ENCODE data around the gene CUX1.
"Not testable (repeated sequence)": the region's sequence is repeated elsewhere in the genome, so short reads cannot be mapped to it uniquely, and the experiment has no call there.

Gene CUX1

GRCh38 chr7:102173669-102174068 is 356.2 kb downstream of the CUX1 start:
- H3K27me3 ChIP-seq (ENCODE audit: insufficient read depth, low read length), result no peaks in the 10 kb centered on the region
- peaks cover 44% of the 10 kb centered on the region for H3K36me3 ChIP-seq (ENCODE audit: insufficient read depth, low read length)
- WGBS, result 95% methylated on average over 13 of the region's 13 CpGs
- H3K9me3 ChIP-seq (ENCODE audit: insufficient read depth, low read depth, low read length), result no peaks in the 10 kb centered on the region
- H3K9ac ChIP-seq (ENCODE audit: low read depth, low read length), result no peak overlapping the region
- no peak overlapping the region for H3K27ac ChIP-seq (ENCODE audit: low read depth, low read length)
- no peak overlapping the region for H3K4me3 ChIP-seq (ENCODE audit: low read length)
- H3K4me1 ChIP-seq (ENCODE audit: insufficient read depth, low read length), result no peaks in the 10 kb centered on the region

GRCh38 chr7:102175423-102176170 is 358.2 kb downstream of the CUX1 start:
- Histone ChIP-seq H3K9me3 (ENCODE audit: insufficient read depth, low read depth, low read length) (no peaks in the 10 kb centered on the region), H3K27me3 (ENCODE audit: insufficient read depth, low read length) (no peaks in the 10 kb centered on the region), H3K27ac (ENCODE audit: low read depth, low read length) (no peak overlapping the region), H3K4me3 (ENCODE audit: low read length) (no peak overlapping the region), H3K9ac (ENCODE audit: low read depth, low read length) (no peak overlapping the region; the same call in 1 of the 2 replicates), H3K4me1 (ENCODE audit: insufficient read depth, low read length) (no peaks in the 10 kb centered on the region), H3K36me3 (ENCODE audit: insufficient read depth, low read length) (peaks cover 50% of the 10 kb centered on the region)
- WGBS, result 93% methylated on average over 24 of the region's 24 CpGs

- 95% methylated on average over 18 of the region's 18 CpGs for WGBS
- Histone ChIP-seq H3K9me3 (ENCODE audit: insufficient read depth, low read depth, low read length) (no peaks in the 10 kb centered on the region), H3K9ac (ENCODE audit: low read depth, low read length) (no peak overlapping the region), H3K4me1 (ENCODE audit: insufficient read depth, low read length) (no peaks in the 10 kb centered on the region), H3K36me3 (ENCODE audit: insufficient read depth, low read length) (peaks cover 48% of the 10 kb centered on the region), H3K27ac (ENCODE audit: low read depth, low read length) (no peak overlapping the region), H3K4me3 (ENCODE audit: low read length) (no peak overlapping the region), H3K27me3 (ENCODE audit: insufficient read depth, low read length) (no peaks in the 10 kb centered on the region)
Measured at GRCh38 chr7:102178410-102178809, 361.0 kb downstream of the CUX1 start.

- Histone ChIP-seq H3K36me3 (ENCODE audit: insufficient read depth, low read length) (peaks cover 54% of the 10 kb centered on the region), H3K4me3 (ENCODE audit: low read length) (no peak overlapping the region)
- 94% methylated on average over 9 of the region's 10 CpGs for WGBS
Measured at GRCh38 chr7:102180727-102181126, 363.3 kb downstream of the CUX1 start.

DNA sequence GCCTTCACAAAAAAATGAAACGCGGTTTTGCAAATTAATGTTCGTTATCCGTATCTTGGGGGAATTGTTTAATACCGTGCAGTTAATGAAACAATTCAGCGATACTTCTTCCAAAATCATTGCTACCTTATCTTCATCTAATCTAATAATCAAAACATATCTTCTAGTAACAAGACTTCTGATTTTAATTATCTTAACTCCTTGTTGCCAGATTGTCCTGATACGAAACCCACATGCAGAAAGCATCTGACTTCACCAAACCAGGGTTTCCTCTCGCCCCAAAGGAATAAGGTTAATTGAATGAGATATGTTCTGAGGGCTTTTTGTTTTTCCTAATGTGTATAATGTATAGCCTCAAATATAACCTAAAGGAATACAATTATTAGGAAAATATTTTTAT is 364.1 kb downstream of the CUX1 start:
- WGBS, result 96% methylated on average over 7 of the region's 8 CpGs
- no peaks in the 10 kb centered on the region for H3K4me1 ChIP-seq (ENCODE audit: insufficient read depth, low read length)
- H3K27me3 ChIP-seq (ENCODE audit: insufficient read depth, low read length), result no peaks in the 10 kb centered on the region
- peaks cover 57% of the 10 kb centered on the region for H3K36me3 ChIP-seq (ENCODE audit: insufficient read depth, low read length)
- no peak overlapping the region for H3K9ac ChIP-seq (ENCODE audit: low read depth, low read length)
- no peak overlapping the region for H3K4me3 ChIP-seq (ENCODE audit: low read length)
- no peaks in the 10 kb centered on the region for H3K9me3 ChIP-seq (ENCODE audit: insufficient read depth, low read depth, low read length)
- H3K27ac ChIP-seq (ENCODE audit: low read depth, low read length), result no peak overlapping the region

More at GRCh38 chr7:102180727-102181126, 363.3 kb downstream of the CUX1 start:
- no peaks in the 10 kb centered on the region for H3K4me1 ChIP-seq (ENCODE audit: insufficient read depth, low read length)
- H3K27me3 ChIP-seq (ENCODE audit: insufficient read depth, low read length), result no peaks in the 10 kb centered on the region
- H3K9me3 ChIP-seq (ENCODE audit: insufficient read depth, low read depth, low read length), result no peaks in the 10 kb centered on the region
- H3K27ac ChIP-seq (ENCODE audit: low read depth, low read length), result no peak overlapping the region
- no peak overlapping the region for H3K9ac ChIP-seq (ENCODE audit: low read depth, low read length)

DNA sequence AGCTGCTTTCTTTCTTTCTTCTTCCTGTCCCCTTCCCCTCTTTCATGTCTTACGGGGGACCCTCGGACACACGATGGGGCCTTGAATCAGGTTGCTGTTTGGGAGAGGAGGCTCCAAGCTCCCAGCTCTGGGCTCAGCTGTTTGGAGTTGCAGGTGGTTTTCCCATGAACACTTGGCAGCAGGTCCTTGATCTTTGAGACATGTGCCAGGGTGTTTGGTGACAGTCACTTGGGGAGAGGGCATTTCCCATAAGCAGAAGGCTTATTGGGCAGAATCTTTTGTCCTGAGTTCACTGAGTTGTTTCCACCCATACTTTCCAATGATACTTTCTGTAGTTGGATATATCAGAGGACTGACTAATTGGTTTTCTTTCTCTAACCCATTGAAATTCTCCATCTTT is 364.6 kb downstream of the CUX1 start:
- no peaks in the 10 kb centered on the region for H3K4me1 ChIP-seq (ENCODE audit: insufficient read depth, low read length)
- H3K27ac ChIP-seq (ENCODE audit: low read depth, low read length), result no peak overlapping the region
- no peak overlapping the region for H3K4me3 ChIP-seq (ENCODE audit: low read length)
- no peaks in the 10 kb centered on the region for H3K9me3 ChIP-seq (ENCODE audit: insufficient read depth, low read depth, low read length)
- WGBS, result 98% methylated on average over 3 of the region's 3 CpGs
- no peaks in the 10 kb centered on the region for H3K27me3 ChIP-seq (ENCODE audit: insufficient read depth, low read length)
- no peak overlapping the region for H3K9ac ChIP-seq (ENCODE audit: low read depth, low read length)
- peaks cover 59% of the 10 kb centered on the region for H3K36me3 ChIP-seq (ENCODE audit: insufficient read depth, low read length)

- not testable (repeated sequence) for H3K27ac ChIP-seq (ENCODE audit: low read depth, low read length); H3K4me1 ChIP-seq (ENCODE audit: insufficient read depth, low read length); H3K27me3 ChIP-seq (ENCODE audit: insufficient read depth, low read length); H3K4me3 ChIP-seq (ENCODE audit: low read length); H3K9me3 ChIP-seq (ENCODE audit: insufficient read depth, low read depth, low read length); H3K9ac ChIP-seq (ENCODE audit: low read depth, low read length)
- H3K36me3 ChIP-seq (ENCODE audit: insufficient read depth, low read length), result peaks cover 58% of the 10 kb centered on the region
- 88% methylated on average over 7 of the region's 7 CpGs for WGBS
Measured at GRCh38 chr7:102183848-102184247, 366.4 kb downstream of the CUX1 start.

DNA sequence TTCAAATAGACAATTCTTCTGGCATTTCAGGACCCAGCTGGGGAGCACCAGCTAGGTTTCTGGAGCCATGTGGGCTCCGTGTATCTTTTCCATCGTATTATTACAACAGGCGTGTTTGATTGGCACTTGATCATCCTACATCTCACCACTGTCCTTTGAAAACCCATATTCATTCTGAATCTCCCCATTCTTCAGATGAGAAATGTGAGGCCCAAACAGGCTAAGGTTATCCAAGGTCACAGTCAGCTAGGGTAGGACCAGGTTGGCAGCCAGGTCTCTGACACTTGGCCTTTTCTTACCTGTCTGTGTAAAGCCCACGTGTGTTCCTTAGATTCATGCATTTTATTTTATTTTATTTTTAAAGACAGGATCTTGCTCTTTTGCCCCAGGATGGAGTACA is 366.9 kb downstream of the CUX1 start:
- Histone ChIP-seq H3K27me3 (ENCODE audit: insufficient read depth, low read length) (no peaks in the 10 kb centered on the region), H3K27ac (ENCODE audit: low read depth, low read length) (no peak overlapping the region), H3K9me3 (ENCODE audit: insufficient read depth, low read depth, low read length) (no peaks in the 10 kb centered on the region), H3K9ac (ENCODE audit: low read depth, low read length) (no peak overlapping the region), H3K4me3 (ENCODE audit: low read length) (no peak overlapping the region), H3K4me1 (ENCODE audit: insufficient read depth, low read length) (no peaks in the 10 kb centered on the region), H3K36me3 (ENCODE audit: insufficient read depth, low read length) (peaks cover 56% of the 10 kb centered on the region)
- 90% methylated on average over 4 of the region's 4 CpGs for WGBS

DNA sequence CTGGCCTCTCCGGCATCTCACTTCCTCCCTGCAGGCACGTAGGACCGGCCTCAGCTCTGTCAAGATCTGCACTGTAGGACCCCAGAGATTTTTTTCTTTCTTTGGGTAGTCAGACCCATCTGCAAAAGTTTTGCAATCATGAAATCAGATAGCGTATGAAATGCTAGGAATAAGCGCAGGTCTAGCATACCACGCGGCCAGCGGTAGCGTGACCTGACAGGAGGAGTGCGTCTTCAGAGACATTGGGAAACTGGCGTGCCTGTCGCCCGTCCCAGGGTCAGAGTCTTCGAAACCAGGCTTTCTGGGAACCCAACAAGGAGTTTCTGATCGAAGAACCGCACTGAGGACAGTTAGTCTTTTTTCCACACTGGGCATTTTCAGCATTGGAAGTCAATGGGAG is 368.4 kb downstream of the CUX1 start:
- H3K4me1 ChIP-seq (ENCODE audit: insufficient read depth, low read length), result peaks cover 7% of the 10 kb centered on the region
- no peaks in the 10 kb centered on the region for H3K9me3 ChIP-seq (ENCODE audit: insufficient read depth, low read depth, low read length)
- H3K9ac ChIP-seq (ENCODE audit: low read depth, low read length), result no peak overlapping the region
- 97% methylated on average over 16 of the region's 16 CpGs for WGBS
- H3K27me3 ChIP-seq (ENCODE audit: insufficient read depth, low read length), result no peaks in the 10 kb centered on the region
- H3K4me3 ChIP-seq (ENCODE audit: low read length), result no peak overlapping the region
- H3K27ac ChIP-seq (ENCODE audit: low read depth, low read length), result no peak overlapping the region
- H3K36me3 ChIP-seq (ENCODE audit: insufficient read depth, low read length), result peaks cover 60% of the 10 kb centered on the region

DNA sequence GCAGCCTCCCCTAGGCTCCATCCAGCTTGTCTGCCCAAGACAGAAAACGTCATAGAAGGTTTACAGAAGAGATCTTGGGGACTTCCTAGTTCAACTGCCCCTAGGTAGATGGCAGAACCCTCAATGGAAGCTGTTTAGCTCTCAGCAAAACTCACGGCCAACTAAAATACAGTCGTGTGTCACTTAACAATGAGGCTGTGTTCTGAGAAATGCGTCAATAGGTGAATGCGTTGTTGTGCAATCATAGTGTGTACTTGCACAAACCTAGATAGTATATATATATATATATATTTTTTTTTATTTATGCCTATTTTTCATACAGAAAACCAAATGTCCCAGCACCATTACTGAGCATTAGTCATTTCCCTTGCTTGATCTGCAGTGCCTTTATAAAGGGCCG is 368.9 kb downstream of the CUX1 start:
- Histone ChIP-seq H3K4me1 (ENCODE audit: insufficient read depth, low read length) (peaks cover 10% of the 10 kb centered on the region), H3K4me3 (ENCODE audit: low read length) (no peak overlapping the region), H3K9ac (ENCODE audit: low read depth, low read length) (no peak overlapping the region), H3K9me3 (ENCODE audit: insufficient read depth, low read depth, low read length) (no peaks in the 10 kb centered on the region), H3K27me3 (ENCODE audit: insufficient read depth, low read length) (no peaks in the 10 kb centered on the region), H3K27ac (ENCODE audit: low read depth, low read length) (no peak overlapping the region), H3K36me3 (ENCODE audit: insufficient read depth, low read length) (peaks cover 59% of the 10 kb centered on the region)
- WGBS, result 91% methylated on average over 6 of the region's 6 CpGs

DNA sequence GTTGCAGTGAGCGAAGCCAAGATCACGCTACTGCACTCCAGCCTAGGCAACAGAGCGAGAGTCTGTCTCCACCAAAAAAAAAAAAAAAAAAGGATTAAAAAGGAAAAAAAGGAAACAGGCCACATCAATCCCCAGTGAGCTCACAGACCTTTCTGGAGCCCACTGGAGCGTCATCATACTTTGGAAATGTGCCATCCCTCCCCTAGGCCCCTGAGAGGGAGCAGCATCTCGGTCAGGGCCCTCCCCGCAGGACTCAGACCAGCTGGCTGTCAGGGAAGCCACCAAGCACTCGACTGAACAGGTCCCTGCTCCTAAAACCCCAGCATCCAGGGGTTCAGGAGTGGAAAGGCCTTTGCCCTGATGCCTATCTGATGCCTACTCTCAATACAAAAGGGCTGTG is 371.3 kb downstream of the CUX1 start:
- 95% methylated on average over 7 of the region's 7 CpGs for WGBS
- peaks cover 59% of the 10 kb centered on the region for H3K36me3 ChIP-seq (ENCODE audit: insufficient read depth, low read length)
- no peaks in the 10 kb centered on the region for H3K27me3 ChIP-seq (ENCODE audit: insufficient read depth, low read length)
- no peaks in the 10 kb centered on the region for H3K9me3 ChIP-seq (ENCODE audit: insufficient read depth, low read depth, low read length)
- no peak overlapping the region for H3K4me3 ChIP-seq (ENCODE audit: low read length)
- H3K27ac ChIP-seq (ENCODE audit: low read depth, low read length), result no peak overlapping the region
- peaks cover 10% of the 10 kb centered on the region for H3K4me1 ChIP-seq (ENCODE audit: insufficient read depth, low read length)
- no peak overlapping the region for H3K9ac ChIP-seq (ENCODE audit: low read depth, low read length)

DNA sequence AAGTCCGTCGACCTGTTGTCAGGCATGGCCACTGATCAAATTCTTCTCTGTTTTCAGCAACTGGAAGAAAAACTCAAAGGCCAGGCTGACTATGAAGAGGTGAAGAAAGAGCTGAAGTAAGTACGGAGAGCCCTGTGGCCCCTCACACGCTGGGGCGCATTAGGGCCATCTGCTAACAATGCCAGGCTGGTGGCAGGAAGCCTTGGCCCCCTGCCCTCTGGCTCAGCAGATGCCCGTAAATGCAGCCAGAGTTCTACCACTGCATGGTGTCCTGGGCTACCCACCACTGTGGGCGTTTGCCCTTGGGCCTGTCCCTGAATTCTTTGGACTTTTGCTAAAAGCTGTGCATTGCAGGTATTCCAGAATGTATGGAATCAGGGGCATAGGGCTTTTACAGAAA is 372.3 kb downstream of the CUX1 start:
- H3K4me3 ChIP-seq (ENCODE audit: low read length), result no peak overlapping the region
- H3K27ac ChIP-seq (ENCODE audit: low read depth, low read length), result no peak overlapping the region
- H3K27me3 ChIP-seq (ENCODE audit: insufficient read depth, low read length), result no peaks in the 10 kb centered on the region
- no peak overlapping the region for H3K9ac ChIP-seq (ENCODE audit: low read depth, low read length)
- H3K36me3 ChIP-seq (ENCODE audit: insufficient read depth, low read length), result peaks cover 64% of the 10 kb centered on the region
- 92% methylated on average over 7 of the region's 7 CpGs for WGBS
- no peaks in the 10 kb centered on the region for H3K9me3 ChIP-seq (ENCODE audit: insufficient read depth, low read depth, low read length)
- H3K4me1 ChIP-seq (ENCODE audit: insufficient read depth, low read length), result peaks cover 10% of the 10 kb centered on the region

Data from HUES64 (cell line).